HepG2 (cell line): ENCODE results near the gene LHFPL2. TPM values are rescaled to one million over a fixed set of nuclear protein-coding genes. Genes with fewer than 3 reads are reported as not detected.

Experiments used
- IRF2 ChIP-seq: IDR thresholded peaks from 2 replicates; pipeline ENCODE4 v1.6.1; 2018; ENCODE audit warnings: missing genetic modification reagents, missing compliant biosample characterization
- NBN ChIP-seq: fragments of 450-650 bp; conservative IDR thresholded peaks from 2 replicates; pipeline ENCODE4 v1.6.1; 2017
- ONECUT2 ChIP-seq: sonication (generic); formaldehyde crosslinking; IDR thresholded peaks from 2 replicates; pipeline ENCODE4 v1.4.0; 2020; ENCODE audit warnings: missing genetic modification reagents
- TAF15 ChIP-seq: fragments of 200-400 bp; formaldehyde crosslinking; IDR thresholded peaks from one replicate; pipeline ENCODE4 v1.6.1; 2018; ENCODE audit warnings: mild to moderate bottlenecking, low read depth, low read length; ENCODE audit not compliant: poor library complexity, severe bottlenecking
- TBP ChIP-seq: sonication (generic); formaldehyde crosslinking; IDR thresholded peaks from 2 replicates; pipeline ENCODE4 v1.5.0; 2020; ENCODE audit warnings: missing genetic modification reagents
- ZNF777 ChIP-seq: sonication (generic); formaldehyde crosslinking; IDR thresholded peaks from 2 replicates; pipeline ENCODE4 v1.4.0; 2020; ENCODE audit warnings: missing genetic modification reagents
- polyA plus RNA-seq, 8 experiments: library from polyadenylated mRNA; depleted of rRNA in 3 of 8; stranded (reverse) in 7 of 8; unstranded in 1 of 8; fragments of >200 nt; fragmentation: Illumina TruSeq in 4 of 8; extraction: Trizol in 4 of 8; gene quantifications; 2 replicates each; pipeline versions ENCODE4 v1.2.1 to v1.2.3, GENCODE V29; 2011 to 2016; ENCODE audit warnings: low read depth in 4 of 8, missing spikeins in 1 of 8, mixed read lengths in 1 of 8; ENCODE audit not compliant: insufficient read depth in 1 of 8
- total RNA-seq, 5 experiments: library from RNA; depleted of rRNA; stranded (reverse); fragments of >200 nt; fragmentation: Illumina TruSeq; extraction: Trizol; gene quantifications; 2 replicates each; pipeline ENCODE4 v1.2.3, GENCODE V29; 2016; ENCODE audit warnings: low read depth in 1 of 5
- TF ChIP-seq, protein P1 (sequence below): sonication (generic); formaldehyde crosslinking; conservative IDR thresholded peaks from 2 replicates; pipeline ENCODE4 v1.5.0; 2020; ENCODE audit warnings: missing genetic modification reagents
- TF ChIP-seq, protein P2 (sequence below), 2 experiments: sonication (generic) in 1 of 2; formaldehyde crosslinking in 1 of 2; IDR thresholded peaks; 2 replicates each; pipeline versions ENCODE4 v1.4.0 to v1.6.1; 2016 to 2020; ENCODE audit warnings: borderline replicate concordance in 1 of 2, low read depth in 1 of 2, mild to moderate bottlenecking in 1 of 2, missing genetic modification reagents in 1 of 2
- TF ChIP-seq, protein P3 (sequence below): sonication (generic); formaldehyde crosslinking; IDR thresholded peaks from one replicate; pipeline ENCODE4 v1.5.1; 2020; ENCODE audit warnings: mild to moderate bottlenecking, missing genetic modification reagents; ENCODE audit errors: not compliant biosample characterization

LHFPL2 gene
- total and polyA plus RNA-seq, 2 of the 13 experiments (the other 11 are each of a cell fraction or from before 2014, with no cell fraction given) = 6.0 to 20.0 TPM

DNA sequence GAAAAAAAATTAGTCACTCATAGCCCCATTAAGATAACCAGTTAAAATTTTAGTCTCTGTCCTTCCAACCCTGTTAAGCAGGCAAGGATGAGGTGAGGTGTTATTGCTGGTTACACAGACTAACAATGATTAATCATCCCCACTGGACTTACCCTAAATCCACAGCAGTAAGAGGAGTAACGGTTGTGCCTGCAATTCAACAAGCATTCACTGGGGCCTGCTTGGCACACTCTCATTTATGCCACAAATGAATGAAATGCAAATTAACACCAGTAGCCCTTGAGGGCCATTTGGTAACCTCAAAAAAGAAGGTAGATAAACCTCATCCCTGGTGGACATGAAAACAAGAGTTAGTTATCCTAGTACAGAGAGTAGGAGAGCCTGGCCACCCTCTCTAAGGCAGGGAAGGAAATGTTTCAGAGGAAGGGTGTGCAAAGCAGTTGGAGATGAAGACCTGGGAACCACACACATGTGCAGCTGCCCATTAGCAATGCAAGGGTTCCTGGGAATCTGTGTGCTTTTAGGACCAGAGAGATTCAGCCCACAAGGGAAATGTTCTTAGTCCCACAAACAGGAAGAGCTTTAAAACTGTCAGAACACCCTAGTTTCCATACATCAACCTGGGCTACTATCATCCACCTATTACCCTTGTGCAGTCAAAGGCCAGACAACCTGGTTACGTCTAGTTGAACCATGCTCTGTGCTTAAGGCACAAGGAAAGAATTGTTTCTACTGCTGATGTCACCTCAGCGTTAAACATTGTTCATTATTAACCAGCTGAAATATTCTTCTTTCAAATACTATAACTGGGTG lies 7.7 kb downstream of the LHFPL2 start (continued):
- TF ChIP-seq TAF15 (no peak), IRF2 (CRISPR knock-in tag) (no peak), NBN (no peak), ZNF777 (no peak), ONECUT2 (CRISPR knock-in tag) (no peak), TBP (no peak)
- TF ChIP-seq, protein P1, sequence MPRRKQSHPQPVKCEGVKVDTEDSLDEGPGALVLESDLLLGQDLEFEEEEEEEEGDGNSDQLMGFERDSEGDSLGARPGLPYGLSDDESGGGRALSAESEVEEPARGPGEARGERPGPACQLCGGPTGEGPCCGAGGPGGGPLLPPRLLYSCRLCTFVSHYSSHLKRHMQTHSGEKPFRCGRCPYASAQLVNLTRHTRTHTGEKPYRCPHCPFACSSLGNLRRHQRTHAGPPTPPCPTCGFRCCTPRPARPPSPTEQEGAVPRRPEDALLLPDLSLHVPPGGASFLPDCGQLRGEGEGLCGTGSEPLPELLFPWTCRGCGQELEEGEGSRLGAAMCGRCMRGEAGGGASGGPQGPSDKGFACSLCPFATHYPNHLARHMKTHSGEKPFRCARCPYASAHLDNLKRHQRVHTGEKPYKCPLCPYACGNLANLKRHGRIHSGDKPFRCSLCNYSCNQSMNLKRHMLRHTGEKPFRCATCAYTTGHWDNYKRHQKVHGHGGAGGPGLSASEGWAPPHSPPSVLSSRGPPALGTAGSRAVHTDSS (CRISPR knock-in tag) = no peak
- TF ChIP-seq, protein P2, sequence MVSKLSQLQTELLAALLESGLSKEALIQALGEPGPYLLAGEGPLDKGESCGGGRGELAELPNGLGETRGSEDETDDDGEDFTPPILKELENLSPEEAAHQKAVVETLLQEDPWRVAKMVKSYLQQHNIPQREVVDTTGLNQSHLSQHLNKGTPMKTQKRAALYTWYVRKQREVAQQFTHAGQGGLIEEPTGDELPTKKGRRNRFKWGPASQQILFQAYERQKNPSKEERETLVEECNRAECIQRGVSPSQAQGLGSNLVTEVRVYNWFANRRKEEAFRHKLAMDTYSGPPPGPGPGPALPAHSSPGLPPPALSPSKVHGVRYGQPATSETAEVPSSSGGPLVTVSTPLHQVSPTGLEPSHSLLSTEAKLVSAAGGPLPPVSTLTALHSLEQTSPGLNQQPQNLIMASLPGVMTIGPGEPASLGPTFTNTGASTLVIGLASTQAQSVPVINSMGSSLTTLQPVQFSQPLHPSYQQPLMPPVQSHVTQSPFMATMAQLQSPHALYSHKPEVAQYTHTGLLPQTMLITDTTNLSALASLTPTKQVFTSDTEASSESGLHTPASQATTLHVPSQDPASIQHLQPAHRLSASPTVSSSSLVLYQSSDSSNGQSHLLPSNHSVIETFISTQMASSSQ (IDR thresholded peaks at IDR 0.05; ENCODE audit: low read depth) = peak; percentile 53
- TF ChIP-seq, protein P2 (CRISPR knock-in tag; IDR thresholded peaks at IDR 0.05; ENCODE audit: borderline replicate concordance) = peak; percentile 67; the same call in 1 of the 2 replicates
- TF ChIP-seq, protein P3, sequence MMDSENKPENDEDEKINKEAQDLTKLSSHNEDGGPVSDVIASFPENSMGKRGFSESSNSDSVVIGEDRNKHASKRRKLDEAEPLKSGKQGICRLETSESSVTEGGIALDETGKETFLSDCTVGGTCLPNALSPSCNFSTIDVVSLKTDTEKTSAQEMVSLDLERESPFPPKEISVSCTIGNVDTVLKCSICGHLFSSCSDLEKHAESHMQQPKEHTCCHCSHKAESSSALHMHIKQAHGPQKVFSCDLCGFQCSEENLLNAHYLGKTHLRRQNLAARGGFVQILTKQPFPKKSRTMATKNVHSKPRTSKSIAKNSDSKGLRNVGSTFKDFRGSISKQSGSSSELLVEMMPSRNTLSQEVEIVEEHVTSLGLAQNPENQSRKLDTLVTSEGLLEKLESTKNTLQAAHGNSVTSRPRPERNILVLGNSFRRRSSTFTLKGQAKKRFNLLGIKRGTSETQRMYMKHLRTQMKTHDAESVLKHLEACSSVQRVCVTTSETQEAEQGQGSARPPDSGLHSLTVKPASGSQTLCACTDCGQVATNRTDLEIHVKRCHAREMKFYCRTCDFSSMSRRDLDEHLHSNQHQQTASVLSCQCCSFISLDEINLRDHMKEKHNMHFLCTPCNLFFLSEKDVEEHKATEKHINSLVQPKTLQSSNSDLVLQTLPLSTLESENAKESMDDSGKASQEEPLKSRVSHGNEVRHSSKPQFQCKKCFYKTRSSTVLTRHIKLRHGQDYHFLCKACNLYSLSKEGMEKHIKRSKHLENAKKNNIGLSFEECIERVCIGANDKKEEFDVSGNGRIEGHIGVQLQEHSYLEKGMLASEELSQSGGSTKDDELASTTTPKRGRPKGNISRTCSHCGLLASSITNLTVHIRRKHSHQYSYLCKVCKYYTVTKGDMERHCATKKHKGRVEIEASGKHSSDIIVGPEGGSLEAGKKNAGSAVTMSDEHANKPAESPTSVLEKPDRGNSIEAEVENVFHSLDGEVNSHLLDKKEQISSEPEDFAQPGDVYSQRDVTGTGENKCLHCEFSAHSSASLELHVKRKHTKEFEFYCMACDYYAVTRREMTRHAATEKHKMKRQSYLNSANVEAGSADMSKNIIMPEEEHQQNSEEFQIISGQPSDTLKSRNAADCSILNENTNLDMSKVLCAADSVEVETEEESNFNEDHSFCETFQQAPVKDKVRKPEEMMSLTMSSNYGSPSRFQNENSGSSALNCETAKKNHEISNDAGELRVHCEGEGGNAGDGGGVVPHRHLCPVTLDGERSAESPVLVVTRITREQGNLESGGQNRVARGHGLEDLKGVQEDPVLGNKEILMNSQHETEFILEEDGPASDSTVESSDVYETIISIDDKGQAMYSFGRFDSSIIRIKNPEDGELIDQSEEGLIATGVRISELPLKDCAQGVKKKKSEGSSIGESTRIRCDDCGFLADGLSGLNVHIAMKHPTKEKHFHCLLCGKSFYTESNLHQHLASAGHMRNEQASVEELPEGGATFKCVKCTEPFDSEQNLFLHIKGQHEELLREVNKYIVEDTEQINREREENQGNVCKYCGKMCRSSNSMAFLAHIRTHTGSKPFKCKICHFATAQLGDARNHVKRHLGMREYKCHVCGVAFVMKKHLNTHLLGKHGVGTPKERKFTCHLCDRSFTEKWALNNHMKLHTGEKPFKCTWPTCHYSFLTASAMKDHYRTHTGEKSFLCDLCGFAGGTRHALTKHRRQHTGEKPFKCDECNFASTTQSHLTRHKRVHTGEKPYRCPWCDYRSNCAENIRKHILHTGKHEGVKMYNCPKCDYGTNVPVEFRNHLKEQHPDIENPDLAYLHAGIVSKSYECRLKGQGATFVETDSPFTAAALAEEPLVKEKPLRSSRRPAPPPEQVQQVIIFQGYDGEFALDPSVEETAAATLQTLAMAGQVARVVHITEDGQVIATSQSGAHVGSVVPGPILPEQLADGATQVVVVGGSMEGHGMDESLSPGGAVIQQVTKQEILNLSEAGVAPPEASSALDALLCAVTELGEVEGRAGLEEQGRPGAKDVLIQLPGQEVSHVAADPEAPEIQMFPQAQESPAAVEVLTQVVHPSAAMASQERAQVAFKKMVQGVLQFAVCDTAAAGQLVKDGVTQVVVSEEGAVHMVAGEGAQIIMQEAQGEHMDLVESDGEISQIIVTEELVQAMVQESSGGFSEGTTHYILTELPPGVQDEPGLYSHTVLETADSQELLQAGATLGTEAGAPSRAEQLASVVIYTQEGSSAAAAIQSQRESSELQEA (CRISPR knock-in tag) = no peak
